Effector memory CD8-positive, alpha-beta T cell (primary cell): ENCODE results near the gene C1QTNF1.

Source experiments
- ATAC-seq: fragments of 150-1000 bp; cut with Tn5 transposase; replicated peaks from 2 replicates; pipeline ENCODE4 v1.10.0; 2021; ENCODE audit warnings: mild to moderate bottlenecking, moderate library complexity
- DNase-seq, 3 experiments: peaks; one replicate each; pipeline ENCODE4 v3.0.0; 2021
- H3K27ac Mint-ChIP-seq, 2 donors: one replicate each; pipeline ENCODE4 v1.8.0; 2022; ENCODE audit warnings: mild to moderate bottlenecking in 2 of 2, mixed read lengths in 2 of 2, moderate library complexity in 2 of 2
- H3K27me3 Mint-ChIP-seq, 2 donors: one replicate each; pipeline ENCODE4 v1.8.0; 2022; ENCODE audit warnings: mixed read lengths in 2 of 2
- H3K36me3 Mint-ChIP-seq: one replicate; pipeline ENCODE4 v1.8.0; 2022; ENCODE audit warnings: mild to moderate bottlenecking, moderate library complexity, mixed read lengths; ENCODE audit not compliant: insufficient read depth
- H3K4me1 Mint-ChIP-seq, 2 donors: one replicate each; pipeline ENCODE4 v1.8.0; 2022; ENCODE audit warnings: low read depth in 2 of 2, mixed read lengths in 2 of 2
- H3K4me3 Mint-ChIP-seq, 2 donors: one replicate each; pipeline ENCODE4 v1.8.0; 2022; ENCODE audit warnings: mild to moderate bottlenecking in 2 of 2, mixed read lengths in 2 of 2, moderate library complexity in 2 of 2
- H3K9me3 Mint-ChIP-seq, 2 donors: one replicate each; pipeline ENCODE4 v1.8.0; 2022; ENCODE audit warnings: mixed read lengths in 2 of 2

The C1QTNF1 gene

GRCh38 chr17:79047923-79048825 lies 24.2 kb downstream of the C1QTNF1 start:
- no peak overlapping the region for H3K4me3 Mint-ChIP-seq
- H3K36me3 Mint-ChIP-seq, result peaks cover 8% of the 10 kb centered on the region
- H3K27ac Mint-ChIP-seq, result no peak overlapping the region
- no peaks in the 10 kb centered on the region for H3K9me3 Mint-ChIP-seq
- peaks cover 0 to 9% of the 10 kb centered on the region in 2 donors for H3K4me1 Mint-ChIP-seq
- no peak for DNase-seq
- no peak for ATAC-seq
- H3K27me3 Mint-ChIP-seq, result peaks cover 46 to 76% of the 10 kb centered on the region in 2 donors

GRCh38 chr17:79048826-79049755 lies 25.1 kb downstream of the C1QTNF1 start:
- Mint-ChIP-seq H3K36me3 (peaks cover 8% of the 10 kb centered on the region), H3K4me3 (no peak overlapping the region), H3K27me3 (peaks cover 46 to 74% of the 10 kb centered on the region in 2 donors), H3K4me1 (peaks cover 0 to 9% of the 10 kb centered on the region in 2 donors), H3K9me3 (peaks cover 0 to 2% of the 10 kb centered on the region in 2 donors), H3K27ac (no peak overlapping the region)
- ATAC-seq (no peak), DNase-seq (no peak)

- DNase-seq (no peak), ATAC-seq (no peak)
- Mint-ChIP-seq H3K27ac (no peak overlapping the region), H3K27me3 (peaks cover 38 to 67% of the 10 kb centered on the region in 2 donors), H3K4me3 (no peak overlapping the region), H3K9me3 (peaks cover 0 to 2% of the 10 kb centered on the region in 2 donors), H3K4me1 (peaks cover 0 to 8% of the 10 kb centered on the region in 2 donors), H3K36me3 (peaks cover 4% of the 10 kb centered on the region)
Observed at GRCh38 chr17:79049821-79050220, 25.9 kb downstream of the C1QTNF1 start.

GRCh38 chr17:79050551-79050950 lies 26.6 kb downstream of the C1QTNF1 start:
- peaks cover 31 to 65% of the 10 kb centered on the region in 2 donors for H3K27me3 Mint-ChIP-seq
- H3K9me3 Mint-ChIP-seq, result peaks cover 0 to 2% of the 10 kb centered on the region in 2 donors
- no peak overlapping the region for H3K27ac Mint-ChIP-seq
- H3K4me1 Mint-ChIP-seq, result peaks cover 0 to 4% of the 10 kb centered on the region in 2 donors
- DNase-seq (no peak), ATAC-seq (no peak)
- peaks cover 2% of the 10 kb centered on the region for H3K36me3 Mint-ChIP-seq
- H3K4me3 Mint-ChIP-seq, result no peak overlapping the region

GRCh38 chr17:79051306-79051705 lies 27.3 kb downstream of the C1QTNF1 start:
- Mint-ChIP-seq H3K27me3 (peaks cover 26 to 65% of the 10 kb centered on the region in 2 donors), H3K36me3 (peaks cover 2% of the 10 kb centered on the region), H3K4me3 (no peak overlapping the region), H3K27ac (no peak overlapping the region), H3K9me3 (peaks cover 0 to 2% of the 10 kb centered on the region in 2 donors), H3K4me1 (no peaks in the 10 kb centered on the region)
- no peak for DNase-seq
- no peak for ATAC-seq

- Mint-ChIP-seq H3K4me1 (no peaks in the 10 kb centered on the region), H3K27ac (no peak overlapping the region), H3K27me3 (peaks cover 26 to 67% of the 10 kb centered on the region in 2 donors), H3K36me3 (peaks cover 2% of the 10 kb centered on the region), H3K4me3 (no peak overlapping the region), H3K9me3 (peaks cover 0 to 2% of the 10 kb centered on the region in 2 donors)
- no peak for ATAC-seq
- no peak for DNase-seq
Observed at GRCh38 chr17:79052131-79052530, 28.2 kb downstream of the C1QTNF1 start.

GRCh38 chr17:79053251-79053925 lies 29.4 kb downstream of the C1QTNF1 start:
- Mint-ChIP-seq H3K9me3 (peaks cover 0 to 2% of the 10 kb centered on the region in 2 donors), H3K4me1 (peaks cover 0 to 2% of the 10 kb centered on the region in 2 donors), H3K36me3 (peaks cover 2% of the 10 kb centered on the region), H3K27me3 (peaks cover 35 to 70% of the 10 kb centered on the region in 2 donors), H3K4me3 (no peak overlapping the region), H3K27ac (no peak overlapping the region)
- no peak for ATAC-seq
- no peak for DNase-seq

- Mint-ChIP-seq H3K4me3 (no peak overlapping the region), H3K27me3 (peaks cover 37 to 65% of the 10 kb centered on the region in 2 donors), H3K9me3 (peaks cover 0 to 2% of the 10 kb centered on the region in 2 donors), H3K4me1 (peaks cover 0 to 2% of the 10 kb centered on the region in 2 donors), H3K27ac (no peak overlapping the region), H3K36me3 (peaks cover 2% of the 10 kb centered on the region)
- DNase-seq, result no peak
- ATAC-seq, result no peak
Observed at GRCh38 chr17:79054200-79054960, 30.4 kb downstream of the C1QTNF1 start.

- ATAC-seq (no peak), DNase-seq (no peak)
- Mint-ChIP-seq H3K4me3 (no peak overlapping the region), H3K4me1 (peaks cover 0 to 2% of the 10 kb centered on the region in 2 donors), H3K9me3 (peaks cover 0 to 2% of the 10 kb centered on the region in 2 donors), H3K36me3 (no peaks in the 10 kb centered on the region), H3K27ac (no peak overlapping the region), H3K27me3 (peaks cover 33 to 61% of the 10 kb centered on the region in 2 donors)
Observed at GRCh38 chr17:79055197-79055596, 31.2 kb downstream of the C1QTNF1 start.

- DNase-seq, result no peak
- Mint-ChIP-seq H3K27ac (peak overlapping the region in 1 of 2 donors; percentile 65), H3K36me3 (no peaks in the 10 kb centered on the region), H3K9me3 (peaks cover 0 to 2% of the 10 kb centered on the region in 2 donors), H3K27me3 (peaks cover 20 to 55% of the 10 kb centered on the region in 2 donors), H3K4me3 (no peak overlapping the region), H3K4me1 (peaks cover 0 to 2% of the 10 kb centered on the region in 2 donors)
- ATAC-seq, result no peak
Observed at GRCh38 chr17:79057737-79058385, 33.9 kb downstream of the C1QTNF1 start.

GRCh38 chr17:79062691-79063090 lies 38.7 kb downstream of the C1QTNF1 start:
- H3K4me1 Mint-ChIP-seq, result peaks cover 4 to 6% of the 10 kb centered on the region in 2 donors
- peaks cover 18 to 34% of the 10 kb centered on the region in 2 donors for H3K27me3 Mint-ChIP-seq
- no peaks in the 10 kb centered on the region for H3K9me3 Mint-ChIP-seq
- no peak for ATAC-seq
- H3K27ac Mint-ChIP-seq, result no peak overlapping the region
- no peak for DNase-seq
- H3K36me3 Mint-ChIP-seq, result no peaks in the 10 kb centered on the region
- H3K4me3 Mint-ChIP-seq, result no peak overlapping the region

GRCh38 chr17:79064026-79064425 lies 40.1 kb downstream of the C1QTNF1 start:
- Mint-ChIP-seq H3K36me3 (no peaks in the 10 kb centered on the region), H3K9me3 (no peaks in the 10 kb centered on the region), H3K4me1 (peaks cover 3 to 4% of the 10 kb centered on the region in 2 donors), H3K4me3 (no peak overlapping the region), H3K27ac (no peak overlapping the region), H3K27me3 (peaks cover 6 to 24% of the 10 kb centered on the region in 2 donors)
- ATAC-seq (no peak), DNase-seq (no peak)
